Activated CD8-positive, alpha-beta T cell treated with anti-CD3 and anti-CD28 coated beads for 36 hours (primary cell): Measurements from ENCODE around the gene ICAM3. TPM values are rescaled to one million over a fixed set of nuclear protein-coding genes. Genes with fewer than 3 reads are reported as not detected.

Experiments used
- ATAC-seq: fragments of 200-7000 bp; cut with Tn5 transposase; one replicate; pipeline ENCODE4 v1.10.0; 2021; ENCODE audit warnings: mild to moderate bottlenecking, moderate library complexity
- CTCF ChIA-PET: fragments of 350-600 bp; sonication (Branson Sonifier 250); formaldehyde crosslinking; loops from one replicate; lab custom pipeline; 2021; ENCODE audit warnings: antibody characterized with exemption; lab: Charles Lee
- POLR2A ChIA-PET: fragments of 350-600 bp; sonication (Branson Sonifier 250); formaldehyde crosslinking; loops from one replicate; lab custom pipeline; 2021; ENCODE audit warnings: antibody characterized with exemption; lab: Charles Lee
- DNase-seq: peaks from one replicate; pipeline ENCODE4 v3.0.0-alpha.2; 2020
- H3K27ac Mint-ChIP-seq: one replicate; pipeline ENCODE4 v1.8.0; 2021; ENCODE audit warnings: mild to moderate bottlenecking, mixed read lengths
- H3K27me3 Mint-ChIP-seq: one replicate; pipeline ENCODE4 v1.8.0; 2021; ENCODE audit warnings: mixed read lengths
- H3K36me3 Mint-ChIP-seq: one replicate; pipeline ENCODE4 v1.8.0; 2021; ENCODE audit warnings: low read depth, mixed read lengths
- H3K4me1 Mint-ChIP-seq: one replicate; pipeline ENCODE4 v1.8.0; 2021; ENCODE audit warnings: low read depth, mixed read lengths
- H3K4me3 Mint-ChIP-seq: one replicate; pipeline ENCODE4 v1.8.0; 2021; ENCODE audit warnings: mild to moderate bottlenecking, moderate library complexity, mixed read lengths
- H3K9me3 Mint-ChIP-seq: one replicate; pipeline ENCODE4 v1.8.0; 2021; ENCODE audit warnings: mixed read lengths
- CTCF ChIP-seq: fragments of 200-600 bp; IDR thresholded peaks from one replicate; pipeline ENCODE4 v1.8.0; 2022; ENCODE audit warnings: antibody characterized with exemption, mild to moderate bottlenecking
- intact Hi-C: fragments of 100-400 bp; cut with micrococcal nuclease; formaldehyde crosslinking; loops from one replicate; pipeline ENCODE4 v1.10.0; 2022
- total RNA-seq, 2 experiments: library from RNA; stranded (reverse); gene quantifications; one replicate each; pipeline ENCODE4 v1.2.3, GENCODE V29; 2021

Gene ICAM3
- total RNA-seq, 2 experiments from 2014 or later: 106 to 107 TPM

DNA sequence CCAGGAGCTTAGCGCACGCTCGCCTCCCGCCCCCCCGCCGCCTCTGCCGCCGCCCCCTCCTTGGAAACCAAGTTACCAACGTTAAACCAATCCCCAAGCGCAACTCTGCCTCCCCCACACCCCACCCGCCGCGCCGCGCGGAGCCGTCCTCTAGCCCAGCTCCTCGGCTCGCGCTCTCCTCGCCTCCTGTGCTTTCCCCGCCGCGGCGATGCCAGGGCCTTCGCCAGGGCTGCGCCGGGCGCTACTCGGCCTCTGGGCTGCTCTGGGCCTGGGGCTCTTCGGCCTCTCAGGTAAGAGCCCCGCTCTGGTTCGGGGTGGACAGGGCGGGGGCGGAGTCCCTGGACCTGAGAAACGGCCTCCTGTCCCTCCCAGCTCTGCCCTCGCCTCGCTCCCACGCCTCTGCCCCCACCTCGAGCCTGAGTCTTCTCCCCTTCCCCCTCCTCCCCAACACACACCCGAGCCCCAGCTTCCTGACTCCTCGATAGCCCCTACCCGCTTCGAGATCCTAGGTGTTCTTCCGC lies 49.5 kb downstream of the ICAM3 start, which contains the start of gene ICAM5:
TSS of gene ICAM5 (plus strand) at position 117 of the 521 bp plus-strand sequence. CDS start at position 209, 92 bp downstream.
- H3K9me3 Mint-ChIP-seq: no peaks in the 10 kb centered on the region
- peaks cover 17% of the 10 kb centered on the region for H3K36me3 Mint-ChIP-seq
- peak within 1 kb of the TSS; percentile 75 for H3K27ac Mint-ChIP-seq
- DNase-seq (peak; percentile 67), ATAC-seq (peak; percentile 7)
- peak within 1 kb of the TSS; percentile 73 for H3K4me3 Mint-ChIP-seq
- H3K4me1 Mint-ChIP-seq: peaks cover 78% of the 10 kb centered on the region
- intact Hi-C loops: no loop called here
- peaks cover 63% of the 10 kb centered on the region for H3K27me3 Mint-ChIP-seq
- POLR2A ChIA-PET: interaction anchor here (0.8 to 9.2 kb wide), 11 partner anchors 10 to 98 kb away, joined by 3 to 107 read pairs (median 8); partner anchors contain the start of genes FDX2, ICAM1, RAVER1 and TYK2
- TF ChIP-seq CTCF: no peak
- CTCF ChIA-PET: interaction anchor here (0.6 to 3.5 kb wide), 12 partner anchors 16 to 410 kb away, joined by 3 to 32 read pairs (median 4); partner anchors contain the start of genes ICAM1 and S1PR2

DNA sequence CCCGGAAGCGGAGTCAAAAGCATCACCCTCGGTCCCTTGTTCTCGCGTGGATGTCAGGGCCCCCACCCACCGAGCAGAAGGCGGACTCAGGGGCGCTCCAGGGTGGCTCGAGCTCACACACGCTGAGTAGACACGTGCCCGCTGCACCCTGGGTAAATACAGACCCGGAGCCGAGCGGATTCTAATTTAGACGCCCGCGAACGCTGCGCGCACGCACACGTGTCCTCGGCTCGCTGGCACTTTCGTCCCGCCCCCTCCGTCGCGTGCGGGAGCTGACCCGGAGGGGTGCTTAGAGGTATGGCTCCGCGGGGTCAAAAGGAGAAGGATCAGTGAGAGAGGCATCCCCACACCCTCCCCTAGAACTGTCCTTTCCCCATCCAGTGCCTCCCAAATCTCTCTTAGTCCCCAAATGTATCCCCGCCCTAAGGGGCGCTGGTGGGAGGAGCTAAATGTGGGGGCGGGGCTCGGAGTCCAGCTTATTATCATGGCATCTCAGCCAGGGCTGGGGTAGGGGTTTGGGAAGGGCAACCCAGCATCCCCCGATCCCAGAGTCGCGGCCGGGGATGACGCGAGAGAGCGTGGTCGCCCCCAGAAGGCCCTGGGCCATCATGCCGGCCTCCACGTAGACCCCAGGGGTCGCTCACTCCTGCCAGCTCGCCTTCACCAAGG lies 50.1 kb downstream of the ICAM3 start:
- H3K4me3 Mint-ChIP-seq: peak overlapping the region; percentile 73
- peaks cover 23% of the 10 kb centered on the region for H3K36me3 Mint-ChIP-seq
- no peaks in the 10 kb centered on the region for H3K9me3 Mint-ChIP-seq
- intact Hi-C loops: no loop called here
- peaks cover 75% of the 10 kb centered on the region for H3K4me1 Mint-ChIP-seq
- H3K27ac Mint-ChIP-seq: peak overlapping the region; percentile 75
- peaks cover 58% of the 10 kb centered on the region for H3K27me3 Mint-ChIP-seq
- ChIA-PET POLR2A (interaction anchor here (0.8 to 9.2 kb wide), 11 partner anchors 10 to 99 kb away, joined by 3 to 107 read pairs (median 8); partner anchors contain the start of genes FDX2, ICAM1, RAVER1 and TYK2), CTCF (interaction anchor here (0.6 to 3.5 kb wide), 13 partner anchors 15 to 411 kb away, joined by 3 to 32 read pairs (median 4); partner anchors contain the start of genes ICAM1 and S1PR2)
- ATAC-seq: peak; percentile 57
- peak; percentile 88 for DNase-seq
- TF ChIP-seq CTCF: no peak

- ChIA-PET POLR2A (interaction anchor here (1.1 to 9.2 kb wide), 8 partner anchors 9 to 99 kb away, joined by 3 to 107 read pairs (median 8); partner anchors contain the start of genes FDX2, ICAM1, RAVER1 and TYK2), CTCF (interaction anchor here (1.0 to 3.5 kb wide), 8 partner anchors 19 to 129 kb away, joined by 3 to 32 read pairs (median 4); partner anchors contain the start of genes ICAM1 and S1PR2)
- Mint-ChIP-seq H3K4me1 (peaks cover 75% of the 10 kb centered on the region), H3K36me3 (peaks cover 28% of the 10 kb centered on the region), H3K4me3 (peak overlapping the region; percentile 73), H3K9me3 (no peaks in the 10 kb centered on the region), H3K27me3 (peaks cover 52% of the 10 kb centered on the region), H3K27ac (peak overlapping the region; percentile 66)
- ATAC-seq: peak; percentile 10
- intact Hi-C loops: no loop called here
- DNase-seq: peak; percentile 66
- TF ChIP-seq CTCF: no peak
Measured at GRCh38 chr19:10288662-10289166, 50.7 kb downstream of the ICAM3 start.

GRCh38 chr19:10286803-10287737 lies 52.4 kb downstream of the ICAM3 start, which contains the start of gene ICAM4:
Gene ICAM4 (plus strand): TSS chr19:10286955. CDS start chr19:10287013, 58 bp downstream.
- ChIA-PET CTCF (interaction anchor here (1.2 to 3.5 kb wide), 6 partner anchors 17 to 131 kb away, joined by 4 to 32 read pairs (median 12); partner anchors contain the start of gene ICAM1), POLR2A (interaction anchor here (0.5 to 9.2 kb wide), 13 partner anchors 8 to 368 kb away, joined by 3 to 107 read pairs (median 3); partner anchors contain the start of genes ICAM1, RAVER1 and TYK2)
- peaks cover 61% of the 10 kb centered on the region for H3K4me1 Mint-ChIP-seq
- intact Hi-C loops: no loop called here
- H3K27me3 Mint-ChIP-seq: peaks cover 35% of the 10 kb centered on the region
- peak within 1 kb of the TSS; percentile 19 for H3K4me3 Mint-ChIP-seq
- ATAC-seq (peak; percentile 32), DNase-seq (peak; percentile 71)
- no peaks in the 10 kb centered on the region for H3K9me3 Mint-ChIP-seq
- peak within 1 kb of the TSS; percentile 48 for H3K27ac Mint-ChIP-seq
- H3K36me3 Mint-ChIP-seq: peaks cover 34% of the 10 kb centered on the region
- TF ChIP-seq CTCF: no peak
